ENCODE data around the gene ITGA5.

The ITGA5 gene

GRCh38 chr12:54389134-54389508 lies 29.9 kb downstream of the ITGA5 start:
- no peak for DNase-seq (ENCODE audit: low read depth)

GRCh38 chr12:54388237-54389133 lies 30.6 kb downstream of the ITGA5 start:
- DNase-seq (ENCODE audit: low read depth) = no peak

- DNase-seq (ENCODE audit: low read depth) = no peak
These were observed 32.0 kb downstream of the ITGA5 start for GRCh38 chr12:54387114-54387467.

- no peak for DNase-seq (ENCODE audit: low read depth)
These were observed 32.5 kb downstream of the ITGA5 start for GRCh38 chr12:54386403-54387113.

- DNase-seq (ENCODE audit: low read depth) = no peak
These were observed 33.7 kb downstream of the ITGA5 start for GRCh38 chr12:54385251-54385914.

GRCh38 chr12:54384591-54385041 lies 34.5 kb downstream of the ITGA5 start, which contains the start of gene ZNF385A:
ZNF385A (minus strand) TSS chr12:54384733; CDS start chr12:54384514, 219 bp downstream.
- DNase-seq (ENCODE audit: low read depth) = no peak

- no peak for DNase-seq (ENCODE audit: low read depth)
These were observed 35.9 kb downstream of the ITGA5 start for GRCh38 chr12:54383041-54383609.

- no peak for DNase-seq (ENCODE audit: low read depth)
These were observed 37.9 kb downstream of the ITGA5 start for GRCh38 chr12:54381136-54381535.

- DNase-seq (ENCODE audit: low read depth) = peak; percentile 73
These were observed 39.5 kb downstream of the ITGA5 start for GRCh38 chr12:54379398-54380201.

GRCh38 chr12:54378796-54379397 lies 40.2 kb downstream of the ITGA5 start:
- DNase-seq (ENCODE audit: low read depth) = no peak

- no peak for DNase-seq (ENCODE audit: low read depth)
These were observed 41.1 kb downstream of the ITGA5 start for GRCh38 chr12:54377797-54378515.

- DNase-seq (ENCODE audit: low read depth) = no peak
These were observed 42.1 kb downstream of the ITGA5 start for GRCh38 chr12:54377007-54377406.

- DNase-seq (ENCODE audit: low read depth) = no peak
These were observed 42.5 kb downstream of the ITGA5 start for GRCh38 chr12:54376596-54376995.

GRCh38 chr12:54375259-54375579 lies 43.8 kb downstream of the ITGA5 start:
- DNase-seq (ENCODE audit: low read depth) = no peak

- DNase-seq (ENCODE audit: low read depth) = no peak
These were observed 44.4 kb downstream of the ITGA5 start for GRCh38 chr12:54374562-54375258.

GRCh38 chr12:54373649-54374561 lies 45.2 kb downstream of the ITGA5 start:
- no peak for DNase-seq (ENCODE audit: low read depth)

GRCh38 chr12:54372113-54372806 lies 46.8 kb downstream of the ITGA5 start:
- DNase-seq (ENCODE audit: low read depth) = no peak

All from stimulated activated CD8-positive, alpha-beta memory T cell treated with anti-CD3 and anti-CD28 coated beads, Interleukin-12 subunit alpha, Interleukin-12 subunit beta, amount 100 ng/mL, for 4 hours (primary cell).